GM12878 (cell line): ENCODE data around the gene GALNT17. TPM values are rescaled to one million over a fixed set of nuclear protein-coding genes. Genes with fewer than 3 reads are reported as not detected.

Experiments used
- ATAC-seq: fragments of 200-7000 bp; cut with Tn5 transposase; 3 replicates; pipeline ENCODE4 v1.9.1; 2020; ENCODE audit warnings: mild to moderate bottlenecking, moderate library complexity
- BruUV-seq: library from RNA; stranded (reverse); fragments of 400-500 nt; replicated peaks from 2 replicates; lab custom pipeline; 2021; lab: Mats Ljungman, UMichigan
- CTCF ChIA-PET: fragments of 300-600 bp; sonication (Branson Sonifier 250); formaldehyde crosslinking; extraction: SDS; loops from one replicate; lab custom pipeline; 2021; ENCODE audit warnings: inconsistent platforms; lab: Yijun Ruan, JAX
- POLR2A ChIA-PET: fragments of 350-600 bp; formaldehyde crosslinking; extraction: SDS; loops from one replicate; lab custom pipeline; 2021; ENCODE audit warnings: inconsistent platforms; lab: Charles Lee
- RAD21 ChIA-PET: fragments of 300-600 bp; sonication (Branson Sonifier 250); formaldehyde crosslinking; loops from one replicate; lab custom pipeline; 2023; ENCODE audit warnings: antibody characterized with exemption; ENCODE audit not compliant: unreplicated experiment; lab: Charles Lee
- SMC1A ChIA-PET: fragments of 300-600 bp; sonication (Branson Sonifier 250); formaldehyde crosslinking; loops from one replicate; lab custom pipeline; 2023; ENCODE audit not compliant: unreplicated experiment, uncharacterized antibody; lab: Charles Lee
- DNase-seq: peaks from one replicate; pipeline ENCODE4 v3.0.0-alpha.2; 2011; ENCODE audit warnings: low read depth, low spot score
- FAIRE-seq: peaks from 3 replicates; lab custom pipeline; 2011; peaks lifted over from hg19 to GRCh38; lab: Jason Lieb, UNC
- H2AFZ ChIP-seq: 2 replicates; pipeline ENCODE4 v1.6.0; 2011; ENCODE audit warnings: low read depth, low read length, control low read depth; ENCODE audit not compliant: control insufficient read depth
- H3K27ac ChIP-seq: 2 replicates; pipeline ENCODE4 v1.5.1; 2011; ENCODE audit warnings: control low read depth; ENCODE audit not compliant: control insufficient read depth, insufficient read depth
- H3K27me3 ChIP-seq, 2 experiments: replicated peaks in 1 of 2; 2 replicates each; pipeline versions ENCODE4 v1.6.0 to v1.6.1; 2011; ENCODE audit warnings: low read length in 1 of 2; ENCODE audit not compliant: control insufficient read depth in 2 of 2, insufficient read depth in 2 of 2
- H3K36me3 ChIP-seq, 2 experiments: 2 replicates each; pipeline ENCODE4 v1.5.1; 2011; ENCODE audit warnings: low read length in 1 of 2; ENCODE audit not compliant: control insufficient read depth in 2 of 2, insufficient read depth in 2 of 2
- H3K4me1 ChIP-seq: 2 replicates; pipeline ENCODE4 v1.6.1; 2011; ENCODE audit warnings: mild to moderate bottlenecking, low read length, moderate library complexity, mixed read lengths; ENCODE audit not compliant: control insufficient read depth, insufficient read depth
- H3K4me2 ChIP-seq: 2 replicates; pipeline ENCODE4 v1.6.0; 2011; ENCODE audit warnings: control low read depth; ENCODE audit not compliant: control insufficient read depth, insufficient read depth
- H3K4me3 ChIP-seq: fragments of 200-600 bp; sonication (generic); 2 replicates; pipeline ENCODE4 v1.5.1; 2016
- H3K79me2 ChIP-seq: 2 replicates; pipeline ENCODE4 v1.6.0; 2011; ENCODE audit warnings: low read length; ENCODE audit not compliant: control insufficient read depth, insufficient read depth
- H3K9ac ChIP-seq: 2 replicates; pipeline ENCODE4 v1.8.0; 2011; ENCODE audit warnings: low read length, control low read depth, mixed read lengths; ENCODE audit not compliant: control insufficient read depth, insufficient read depth
- H3K9me3 ChIP-seq: replicated peaks from 3 replicates; pipeline ENCODE4 v1.5.1; 2011; ENCODE audit warnings: mild to moderate bottlenecking, low read length; ENCODE audit not compliant: control insufficient read depth, insufficient read depth
- H4K20me1 ChIP-seq: 2 replicates; pipeline ENCODE4 v1.6.0; 2011; ENCODE audit not compliant: control insufficient read depth, insufficient read depth
- BCLAF1 ChIP-seq: fragments of 450-650 bp; IDR thresholded peaks from 2 replicates; pipeline ENCODE4 v1.6.1; 2017; ENCODE audit warnings: antibody characterized with exemption, mild to moderate bottlenecking, moderate library complexity
- HDAC6 ChIP-seq: fragments of 200-600 bp; sonication (generic); IDR thresholded peaks from one replicate; pipeline ENCODE4 v1.8.0; 2017; ENCODE audit warnings: antibody characterized with exemption; ENCODE audit not compliant: unreplicated experiment
- MAX ChIP-seq: IDR thresholded peaks from 2 replicates; pipeline ENCODE4 v1.6.1; 2012; ENCODE audit warnings: low read depth, low read length, improper control_type of control experiment
- MXI1 ChIP-seq: fragments of 150-350 bp; IDR thresholded peaks from 2 replicates; pipeline ENCODE4 v1.6.1; 2011; ENCODE audit warnings: low read depth, mild to moderate bottlenecking, inconsistent platforms, low read length, improper control_type of control experiment
- NFXL1 ChIP-seq: fragments of 450-650 bp; IDR thresholded peaks from 2 replicates; pipeline ENCODE4 v1.6.1; 2017; ENCODE audit warnings: antibody characterized with exemption, mild to moderate bottlenecking, borderline replicate concordance
- POLR2AphosphoS2 ChIP-seq: IDR thresholded peaks from 2 replicates; pipeline ENCODE4 v1.6.1; 2011; ENCODE audit warnings: low read depth, mild to moderate bottlenecking, low read length, improper control_type of control experiment, moderate library complexity
- RFX5 ChIP-seq: IDR thresholded peaks from 2 replicates; pipeline ENCODE4 v1.6.1; 2011; ENCODE audit warnings: low read depth, low read length, improper control_type of control experiment
- SMAD1 ChIP-seq: fragments of 450-650 bp; IDR thresholded peaks from 2 replicates; pipeline ENCODE4 v1.6.1; 2018; ENCODE audit warnings: mild to moderate bottlenecking, low read depth; ENCODE audit not compliant: partially characterized antibody
- SMC3 ChIP-seq: IDR thresholded peaks from 2 replicates; pipeline ENCODE4 v1.6.1; 2011; ENCODE audit warnings: low read length, improper control_type of control experiment, borderline replicate concordance
- SUZ12 ChIP-seq: fragments of 200-600 bp; sonication (generic); IDR thresholded peaks from one replicate; pipeline ENCODE4 v1.6.1; 2018; ENCODE audit warnings: antibody characterized with exemption, mild to moderate bottlenecking; ENCODE audit not compliant: unreplicated experiment
- WRNIP1 ChIP-seq: IDR thresholded peaks from 2 replicates; pipeline ENCODE4 v1.6.1; 2011; ENCODE audit warnings: low read depth, low read length, improper control_type of control experiment, borderline replicate concordance
- ZNF274 ChIP-seq: IDR thresholded peaks from one replicate; pipeline ENCODE4 v1.8.0; 2011; ENCODE audit not compliant: insufficient read length, insufficient read depth
- WGBS: methylation state at CpG from one replicate; pipeline ENCODE4 v1.1.6; 2016; ENCODE audit warnings: low lambda C conversion rate; ENCODE audit not compliant: insufficient replicate concordance, insufficient coverage; ENCODE audit errors: missing lambda C conversion rate; 5-methylcytosine and 5-hydroxymethylcytosine counted together
- in situ Hi-C: fragments of 300-500 bp; cut with MboI; formaldehyde crosslinking; loops from 9 replicates; pipeline ENCODE4 v1.14.3; 2018; ENCODE audit warnings: mixed read lengths
- intact Hi-C: fragments of 100-400 bp; cut with micrococcal nuclease; formaldehyde crosslinking; loops from one replicate; pipeline ENCODE4 v1.14.2; 2022; ENCODE audit not compliant: unreplicated experiment
- polyA plus RNA-seq, 11 experiments: library from polyadenylated mRNA; depleted of rRNA in 4 of 11; unstranded in 6 of 11; stranded (reverse) in 5 of 11; fragments of >200 nt; fragmentation: Nextera tagmentation in 4 of 11; fragmentation: Illumina TruSeq in 1 of 11; extraction: Ambion mirVana in 4 of 11; extraction: Trizol in 1 of 11; gene quantifications; 1 replicate in 1 of 11; 2 replicates in 10 of 11; pipeline versions ENCODE4 v1.2.1 to v1.2.3, GENCODE V29; 2011 to 2016; ENCODE audit warnings: inconsistent platforms in 2 of 11, missing spikeins in 2 of 11, low read depth in 1 of 11
- total RNA-seq, 4 experiments: library from RNA; depleted of rRNA in 3 of 4; stranded (reverse); fragments of >200 nt in 3 of 4; fragmentation: Illumina TruSeq in 1 of 4; extraction: Trizol in 1 of 4; gene quantifications; 2 replicates each; pipeline versions ENCODE4 v1.2.1 to v1.2.3, GENCODE V29; 2013 to 2021
- TF ChIP-seq, protein P1 (sequence below): fragments of 450-650 bp; IDR thresholded peaks from 2 replicates; pipeline ENCODE4 v1.6.1; 2017; ENCODE audit warnings: borderline replicate concordance
- TF ChIP-seq, protein P2 (sequence below), 3 experiments: IDR thresholded peaks in 2 of 3; conservative IDR thresholded peaks in 1 of 3; 2 replicates each; pipeline ENCODE4 v1.5.1; 2011; ENCODE audit warnings: low read depth in 3 of 3, low read length in 3 of 3, mild to moderate bottlenecking in 3 of 3, control low read depth in 2 of 3, moderate library complexity in 2 of 3, inconsistent platforms in 1 of 3, mixed read lengths in 1 of 3; ENCODE audit not compliant: control insufficient read depth in 2 of 3, insufficient read depth in 1 of 3; ENCODE audit errors: extremely low read depth in 1 of 3

The GALNT17 gene
- total and polyA plus RNA-seq, 10 of the 15 experiments (the other 5 are each of a cell fraction or from before 2014, with no cell fraction given), result 0.12 to 0.15 TPM; not detected in 8

DNA sequence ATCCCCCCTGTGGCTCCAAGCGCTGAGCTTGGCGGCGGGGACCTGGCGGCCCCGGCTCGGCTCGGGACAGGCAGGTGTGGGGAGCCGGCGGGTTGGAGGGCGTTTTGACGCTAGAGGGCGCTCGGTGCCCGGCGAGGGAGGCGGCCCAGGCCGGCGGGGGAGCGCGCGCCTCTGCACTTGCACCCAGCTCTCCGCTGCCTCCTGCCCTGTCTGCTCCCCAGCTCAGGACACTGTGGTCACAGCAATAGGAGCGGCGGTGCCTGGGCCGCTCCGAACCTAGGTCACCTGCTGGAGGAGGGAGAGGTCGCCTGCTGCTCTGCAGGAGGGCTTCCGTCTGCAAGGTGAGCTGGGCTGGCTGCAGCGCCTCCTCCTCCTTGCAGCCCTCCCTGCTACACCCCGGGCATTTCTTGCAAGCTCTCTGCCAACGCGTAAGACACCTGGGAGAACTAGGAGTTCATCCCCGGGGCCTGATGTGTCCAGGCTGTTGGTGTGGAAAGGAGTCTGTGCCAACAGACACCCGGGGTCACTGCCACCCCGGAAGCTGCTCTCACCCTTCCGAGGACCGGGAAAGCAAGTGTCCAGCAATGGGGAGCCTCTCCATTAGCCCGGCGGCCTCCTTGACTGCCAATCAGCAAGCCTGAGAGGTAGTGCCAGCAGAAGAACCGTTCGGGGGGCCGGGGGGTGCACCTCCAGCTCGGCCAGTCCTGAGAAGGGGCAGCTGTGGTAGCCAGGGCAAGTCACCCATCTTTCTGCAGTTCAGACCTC, 620.4 kb downstream of the GALNT17 start:
- ChIA-PET SMC1A (interaction anchor here (2.0 kb wide), 1 partner anchor 1034 kb away, joined by 7 read pairs; no protein-coding TSS in a partner anchor), POLR2A (no interaction called here), CTCF (interaction anchor here (1.0 to 1.9 kb wide), 4 partner anchors 15 to 1034 kb away, joined by 3 to 7 read pairs (median 4); no protein-coding TSS in a partner anchor), RAD21 (no interaction called here)
- WGBS, result 39% methylated on average over 37 of the region's 43 CpGs
- Histone ChIP-seq H3K27me3 (no peaks in the 10 kb centered on the region), H3K79me2 (no peaks in the 10 kb centered on the region), H3K9me3 (no peaks in the 10 kb centered on the region; the same call in 2 of the 3 replicates), H3K36me3 (no peaks in the 10 kb centered on the region), H3K27ac (no peak overlapping the region), H3K9ac (no peak overlapping the region), H4K20me1 (no peaks in the 10 kb centered on the region), H3K4me3 (no peak overlapping the region), H3K4me1 (no peaks in the 10 kb centered on the region), H3K4me2 (no peak overlapping the region), H2AFZ (no peak overlapping the region)
- in situ Hi-C loops, result no loop called here
- intact Hi-C loops, result no loop called here
- FAIRE-seq (no peak), ATAC-seq (peak; percentile 81), DNase-seq (no peak)
- no TSS peak for BruUV-seq
- TF ChIP-seq SMAD1, result no peak
- no peak for TF ChIP-seq MAX
- TF ChIP-seq RFX5, result no peak
- no peak for TF ChIP-seq HDAC6
- TF ChIP-seq SUZ12, result no peak
- TF ChIP-seq, protein P1, sequence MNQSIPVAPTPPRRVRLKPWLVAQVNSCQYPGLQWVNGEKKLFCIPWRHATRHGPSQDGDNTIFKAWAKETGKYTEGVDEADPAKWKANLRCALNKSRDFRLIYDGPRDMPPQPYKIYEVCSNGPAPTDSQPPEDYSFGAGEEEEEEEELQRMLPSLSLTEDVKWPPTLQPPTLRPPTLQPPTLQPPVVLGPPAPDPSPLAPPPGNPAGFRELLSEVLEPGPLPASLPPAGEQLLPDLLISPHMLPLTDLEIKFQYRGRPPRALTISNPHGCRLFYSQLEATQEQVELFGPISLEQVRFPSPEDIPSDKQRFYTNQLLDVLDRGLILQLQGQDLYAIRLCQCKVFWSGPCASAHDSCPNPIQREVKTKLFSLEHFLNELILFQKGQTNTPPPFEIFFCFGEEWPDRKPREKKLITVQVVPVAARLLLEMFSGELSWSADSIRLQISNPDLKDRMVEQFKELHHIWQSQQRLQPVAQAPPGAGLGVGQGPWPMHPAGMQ, result no peak
- TF ChIP-seq NFXL1, result no peak
- TF ChIP-seq ZNF274, result no peak
- no peak for TF ChIP-seq MXI1
- peak; percentile 22; the same call in 1 of the 2 replicates for TF ChIP-seq SMC3
- TF ChIP-seq BCLAF1, result no peak
- TF ChIP-seq WRNIP1, result no peak
- no peak for TF ChIP-seq POLR2AphosphoS2
- TF ChIP-seq, protein P2, sequence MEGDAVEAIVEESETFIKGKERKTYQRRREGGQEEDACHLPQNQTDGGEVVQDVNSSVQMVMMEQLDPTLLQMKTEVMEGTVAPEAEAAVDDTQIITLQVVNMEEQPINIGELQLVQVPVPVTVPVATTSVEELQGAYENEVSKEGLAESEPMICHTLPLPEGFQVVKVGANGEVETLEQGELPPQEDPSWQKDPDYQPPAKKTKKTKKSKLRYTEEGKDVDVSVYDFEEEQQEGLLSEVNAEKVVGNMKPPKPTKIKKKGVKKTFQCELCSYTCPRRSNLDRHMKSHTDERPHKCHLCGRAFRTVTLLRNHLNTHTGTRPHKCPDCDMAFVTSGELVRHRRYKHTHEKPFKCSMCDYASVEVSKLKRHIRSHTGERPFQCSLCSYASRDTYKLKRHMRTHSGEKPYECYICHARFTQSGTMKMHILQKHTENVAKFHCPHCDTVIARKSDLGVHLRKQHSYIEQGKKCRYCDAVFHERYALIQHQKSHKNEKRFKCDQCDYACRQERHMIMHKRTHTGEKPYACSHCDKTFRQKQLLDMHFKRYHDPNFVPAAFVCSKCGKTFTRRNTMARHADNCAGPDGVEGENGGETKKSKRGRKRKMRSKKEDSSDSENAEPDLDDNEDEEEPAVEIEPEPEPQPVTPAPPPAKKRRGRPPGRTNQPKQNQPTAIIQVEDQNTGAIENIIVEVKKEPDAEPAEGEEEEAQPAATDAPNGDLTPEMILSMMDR (IDR thresholded peaks at IDR 0.05 in 2 of 3, conservative IDR thresholded peaks at IDR 0.05 in 1 of 3; ENCODE audit: control insufficient read depth in 2 of 3, extremely low read depth in 1 of 3, insufficient read depth in 1 of 3, low read depth in 3 of 3, low read length in 3 of 3), result peak in 2 of 3 experiments; percentile 8 to 33; a peak in 1 of 6 replicates
